HepG2 (cell line): ENCODE results near the gene GJC1. TPM values are rescaled to one million over a fixed set of nuclear protein-coding genes. Genes with fewer than 3 reads are reported as not detected.

Source experiments
- ATAC-seq: fragments of 200-7000 bp; cut with Tn5 transposase; 3 replicates; pipeline ENCODE4 v1.9.1; 2020; ENCODE audit warnings: mild to moderate bottlenecking, moderate library complexity
- BruUV-seq: library from RNA; stranded (reverse); fragments of 400-500 nt; replicated peaks from 2 replicates; lab custom pipeline; 2021; lab: Mats Ljungman, UMichigan
- CTCF ChIA-PET: fragments of 300-600 bp; formaldehyde crosslinking; extraction: SDS; loops from one replicate; lab custom pipeline; 2021; ENCODE audit warnings: low total read pairs, inconsistent platforms, low intra/inter-chr PET ratio; lab: Yijun Ruan, JAX
- POLR2A ChIA-PET: fragments of 350-600 bp; sonication (Branson Sonifier 250); formaldehyde crosslinking; loops from one replicate; lab custom pipeline; 2020; ENCODE audit warnings: antibody characterized with exemption, inconsistent platforms; lab: Yijun Ruan, JAX
- DNase-seq: peaks from one replicate; pipeline ENCODE4 v3.0.0-alpha.2; 2015; ENCODE audit warnings: low spot score
- FAIRE-seq: peaks from 3 replicates; lab custom pipeline; 2011; peaks lifted over from hg19 to GRCh38; lab: Jason Lieb, UNC
- H2AFZ ChIP-seq: one replicate; pipeline ENCODE4 v1.6.1; 2011; ENCODE audit warnings: low read length, inconsistent platforms
- H3K27ac ChIP-seq: fragments of 300-600 bp; 3 replicates; pipeline ENCODE4 v1.8.0; 2011; ENCODE audit warnings: mixed run types, mild to moderate bottlenecking, mixed read lengths, low read length, inconsistent platforms; ENCODE audit not compliant: insufficient read depth; ENCODE audit errors: extremely low read length
- H3K27me3 ChIP-seq, 2 experiments: fragments of 200-600 bp in 1 of 2; 2 replicates in 1 of 2; 3 replicates in 1 of 2; pipeline versions ENCODE4 v1.6.0 to v1.8.0; 2011; ENCODE audit warnings: low read length in 2 of 2, mild to moderate bottlenecking in 2 of 2, moderate library complexity in 2 of 2, inconsistent platforms in 1 of 2; ENCODE audit not compliant: insufficient read depth in 2 of 2, control insufficient read depth in 1 of 2
- H3K36me3 ChIP-seq, 2 experiments: fragments of 200-600 bp in 1 of 2; replicated peaks in 1 of 2; 2 replicates in 1 of 2; 3 replicates in 1 of 2; pipeline versions ENCODE4 v1.5.1 to v1.8.0; 2011; ENCODE audit warnings: low read length in 2 of 2, inconsistent platforms in 1 of 2; ENCODE audit not compliant: insufficient read depth in 2 of 2, control insufficient read depth in 1 of 2
- H3K4me1 ChIP-seq: 2 replicates; pipeline ENCODE4 v1.5.1; 2012; ENCODE audit warnings: low read length, inconsistent platforms; ENCODE audit not compliant: insufficient read depth
- H3K4me2 ChIP-seq: 2 replicates; pipeline ENCODE4 v1.6.0; 2011; ENCODE audit warnings: low read depth, low read length, inconsistent platforms
- H3K4me3 ChIP-seq, 3 experiments: fragments of 200-600 bp in 1 of 3; sonication (generic), shearing (Covaris generic) in 1 of 3; replicated peaks in 1 of 3; 2 replicates each; pipeline ENCODE4 v1.5.1; 2011 to 2016; ENCODE audit warnings: low read length in 3 of 3, inconsistent platforms in 2 of 3, low read depth in 2 of 3, mild to moderate bottlenecking in 2 of 3, control low read depth in 1 of 3, mixed read lengths in 1 of 3; ENCODE audit not compliant: insufficient read depth in 1 of 3
- H3K79me2 ChIP-seq: one replicate; pipeline ENCODE4 v1.6.1; 2011; ENCODE audit warnings: low read length, inconsistent platforms; ENCODE audit not compliant: insufficient read depth
- H3K9ac ChIP-seq: 2 replicates; pipeline ENCODE4 v1.6.0; 2011; ENCODE audit warnings: mild to moderate bottlenecking, low read depth, low read length, inconsistent platforms; ENCODE audit not compliant: insufficient read depth
- H3K9me3 ChIP-seq: 2 replicates; pipeline ENCODE4 v1.5.1; 2012; ENCODE audit warnings: mild to moderate bottlenecking, low read length
- H4K20me1 ChIP-seq: 2 replicates; pipeline ENCODE4 v1.6.0; 2011; ENCODE audit warnings: inconsistent platforms, mild to moderate bottlenecking, low read length, moderate library complexity; ENCODE audit not compliant: insufficient read depth
- WGBS: methylation state at CpG from one replicate; pipeline ENCODE4 v1.1.6; 2017; ENCODE audit warnings: low lambda C conversion rate; 5-methylcytosine and 5-hydroxymethylcytosine counted together
- in situ Hi-C: cut with HindIII; loops from 2 replicates; pipeline ENCODE4 v1.10.0; 2017; ENCODE audit warnings: low pct_unique_long_range_greater_than_20kb; ENCODE audit not compliant: extremely low pct_ligation_motif_present
- intact Hi-C: fragments of 100-400 bp; cut with micrococcal nuclease; formaldehyde crosslinking; loops from one replicate; pipeline ENCODE4 v1.10.0; 2022; ENCODE audit not compliant: unreplicated experiment
- polyA plus RNA-seq, 8 experiments: library from polyadenylated mRNA; depleted of rRNA in 3 of 8; stranded (reverse) in 7 of 8; unstranded in 1 of 8; fragments of >200 nt; fragmentation: Illumina TruSeq in 4 of 8; extraction: Trizol in 4 of 8; gene quantifications; 2 replicates each; pipeline versions ENCODE4 v1.2.1 to v1.2.3, GENCODE V29; 2011 to 2016; ENCODE audit warnings: low read depth in 4 of 8, missing spikeins in 1 of 8, mixed read lengths in 1 of 8; ENCODE audit not compliant: insufficient read depth in 1 of 8
- total RNA-seq, 5 experiments: library from RNA; depleted of rRNA; stranded (reverse); fragments of >200 nt; fragmentation: Illumina TruSeq; extraction: Trizol; gene quantifications; 2 replicates each; pipeline ENCODE4 v1.2.3, GENCODE V29; 2016; ENCODE audit warnings: low read depth in 1 of 5
- TF ChIP-seq, protein P1 (sequence below), 2 experiments: sonication (generic) in 1 of 2; formaldehyde crosslinking in 1 of 2; IDR thresholded peaks; 2 replicates each; pipeline versions ENCODE4 v1.4.0 to v1.6.1; 2018 to 2020; ENCODE audit warnings: missing genetic modification reagents in 2 of 2, borderline replicate concordance in 1 of 2, low read depth in 1 of 2, mild to moderate bottlenecking in 1 of 2, missing biosample characterization in 1 of 2
- TF ChIP-seq, protein P2 (sequence below): sonication (generic); formaldehyde crosslinking; IDR thresholded peaks from 2 replicates; pipeline ENCODE4 v1.5.0; 2020; ENCODE audit warnings: mild to moderate bottlenecking, missing genetic modification reagents

GJC1 gene
- total and polyA plus RNA-seq, 2 of the 13 experiments (the other 11 are each of a cell fraction or from before 2014, with no cell fraction given), result 1.7 TPM

DNA sequence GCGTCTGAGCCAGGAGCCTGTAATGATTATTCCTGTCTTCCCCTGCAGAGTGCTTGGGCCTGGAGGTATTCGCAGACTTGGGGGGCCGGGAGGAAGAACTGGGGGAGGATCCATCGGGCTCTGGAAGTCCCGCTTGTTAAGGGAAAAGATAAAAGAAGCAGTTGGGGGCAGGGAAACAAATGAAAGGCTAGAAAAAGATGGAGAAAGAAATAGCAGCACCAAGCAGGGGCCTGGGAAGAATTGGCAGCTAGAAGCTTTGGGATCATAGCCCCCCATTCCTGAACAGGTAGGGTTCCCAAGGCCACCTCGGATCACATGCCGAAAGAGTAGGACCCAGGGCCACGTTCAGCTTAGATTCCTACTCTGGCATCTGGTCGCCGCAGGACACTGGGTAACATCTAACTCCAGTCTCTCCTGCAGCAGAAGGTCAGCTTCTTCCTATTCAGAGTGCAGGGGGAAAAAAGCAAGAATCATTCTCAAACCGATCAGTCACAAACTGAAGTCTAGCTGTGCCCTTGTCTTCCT, 47.7 kb downstream of the GJC1 start:
- Histone ChIP-seq H3K4me2 (peak overlapping the region; percentile 73), H3K27ac (no peak overlapping the region), H3K4me3 (peak overlapping the region; percentile 24 to 51 (median 41)), H3K36me3 (no peaks in the 10 kb centered on the region), H2AFZ (peak overlapping the region; percentile 52), H3K27me3 (peaks cover 10 to 55% of the 10 kb centered on the region in 2 experiments; a peak in 4 of 5 replicates), H4K20me1 (no peaks in the 10 kb centered on the region), H3K9me3 (no peaks in the 10 kb centered on the region), H3K9ac (no peak overlapping the region), H3K4me1 (peaks cover 37% of the 10 kb centered on the region), H3K79me2 (no peaks in the 10 kb centered on the region)
- TF ChIP-seq, protein P1, sequence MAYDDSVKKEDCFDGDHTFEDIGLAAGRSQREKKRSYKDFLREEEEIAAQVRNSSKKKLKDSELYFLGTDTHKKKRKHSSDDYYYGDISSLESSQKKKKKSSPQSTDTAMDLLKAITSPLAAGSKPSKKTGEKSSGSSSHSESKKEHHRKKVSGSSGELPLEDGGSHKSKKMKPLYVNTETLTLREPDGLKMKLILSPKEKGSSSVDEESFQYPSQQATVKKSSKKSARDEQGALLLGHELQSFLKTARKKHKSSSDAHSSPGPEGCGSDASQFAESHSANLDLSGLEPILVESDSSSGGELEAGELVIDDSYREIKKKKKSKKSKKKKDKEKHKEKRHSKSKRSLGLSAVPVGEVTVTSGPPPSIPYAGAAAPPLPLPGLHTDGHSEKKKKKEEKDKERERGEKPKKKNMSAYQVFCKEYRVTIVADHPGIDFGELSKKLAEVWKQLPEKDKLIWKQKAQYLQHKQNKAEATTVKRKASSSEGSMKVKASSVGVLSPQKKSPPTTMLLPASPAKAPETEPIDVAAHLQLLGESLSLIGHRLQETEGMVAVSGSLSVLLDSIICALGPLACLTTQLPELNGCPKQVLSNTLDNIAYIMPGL (CRISPR knock-in tag; IDR thresholded peaks at IDR 0.05; ENCODE audit: borderline replicate concordance in 1 of 2, low read depth in 1 of 2), result peak in 1 of 2 experiments; percentile 8; a peak in 1 of 4 replicates
- TF ChIP-seq, protein P2, sequence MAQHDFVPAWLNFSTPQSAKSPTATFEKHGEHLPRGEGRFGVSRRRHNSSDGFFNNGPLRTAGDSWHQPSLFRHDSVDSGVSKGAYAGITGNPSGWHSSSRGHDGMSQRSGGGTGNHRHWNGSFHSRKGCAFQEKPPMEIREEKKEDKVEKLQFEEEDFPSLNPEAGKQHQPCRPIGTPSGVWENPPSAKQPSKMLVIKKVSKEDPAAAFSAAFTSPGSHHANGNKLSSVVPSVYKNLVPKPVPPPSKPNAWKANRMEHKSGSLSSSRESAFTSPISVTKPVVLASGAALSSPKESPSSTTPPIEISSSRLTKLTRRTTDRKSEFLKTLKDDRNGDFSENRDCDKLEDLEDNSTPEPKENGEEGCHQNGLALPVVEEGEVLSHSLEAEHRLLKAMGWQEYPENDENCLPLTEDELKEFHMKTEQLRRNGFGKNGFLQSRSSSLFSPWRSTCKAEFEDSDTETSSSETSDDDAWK (CRISPR knock-in tag), result no peak
- in situ Hi-C loops, result loop anchor here (5.0 to 25.0 kb wide), 2 partner anchors 45 to 230 kb away; no protein-coding TSS in a partner anchor
- no peak for DNase-seq
- ATAC-seq, result no peak
- ChIA-PET POLR2A (no interaction called here), CTCF (interaction anchor here (1.7 kb wide), 1 partner anchor 83 kb away, joined by 6 read pairs; no protein-coding TSS in a partner anchor)
- FAIRE-seq, result no peak
- intact Hi-C loops, result no loop called here
- BruUV-seq, result no TSS peak
- 20% methylated on average over 11 of the region's 11 CpGs for WGBS
